Ishikawa (cell line): Measurements from ENCODE around the gene CKMT2.

ENCODE experiments used
- CEBPB ChIP-seq: IDR thresholded peaks from 2 replicates; pipeline ENCODE4 v1.6.1; 2012
- CREB1 ChIP-seq: IDR thresholded peaks from 2 replicates; pipeline ENCODE4 v1.6.1; 2012; ENCODE audit warnings: low read depth
- EGR1 ChIP-seq: IDR thresholded peaks from 2 replicates; pipeline ENCODE4 v1.6.1; 2012
- EP300 ChIP-seq: IDR thresholded peaks from 2 replicates; pipeline ENCODE4 v1.6.1; 2012; ENCODE audit warnings: borderline replicate concordance
- FOXM1 ChIP-seq: IDR thresholded peaks from 2 replicates; pipeline ENCODE4 v1.6.1; 2012; ENCODE audit warnings: low read depth, borderline replicate concordance
- MAX ChIP-seq: IDR thresholded peaks from 2 replicates; pipeline ENCODE4 v1.6.1; 2012
- NFIC ChIP-seq: IDR thresholded peaks from 2 replicates; pipeline ENCODE4 v1.6.1; 2012
- RAD21 ChIP-seq: IDR thresholded peaks from 2 replicates; pipeline ENCODE4 v1.6.1; 2012; ENCODE audit warnings: low read depth
- REST ChIP-seq: IDR thresholded peaks from 2 replicates; pipeline ENCODE4 v1.6.1; 2012; ENCODE audit warnings: low read depth, mild to moderate bottlenecking
- TAF1 ChIP-seq: IDR thresholded peaks from 2 replicates; pipeline ENCODE4 v1.6.1; 2012; ENCODE audit warnings: low read depth, mild to moderate bottlenecking
- TCF12 ChIP-seq: IDR thresholded peaks from 2 replicates; pipeline ENCODE4 v1.6.1; 2012; ENCODE audit warnings: low read depth
- TEAD4 ChIP-seq: IDR thresholded peaks from 2 replicates; pipeline ENCODE4 v1.6.1; 2012
- USF1 ChIP-seq: IDR thresholded peaks from 2 replicates; pipeline ENCODE4 v1.6.1; 2012
- YY1 ChIP-seq: IDR thresholded peaks from 2 replicates; pipeline ENCODE4 v1.6.1; 2012; ENCODE audit warnings: low read depth

- TF ChIP-seq RAD21 (no peak), CEBPB (no peak), TAF1 (no peak), FOXM1 (no peak), MAX (no peak), NFIC (no peak), USF1 (no peak), EGR1 (no peak), YY1 (no peak), TEAD4 (no peak), CREB1 (no peak), TCF12 (no peak), EP300 (no peak), REST (no peak)
Observed at GRCh38 chr5:81313686-81314085, 80.6 kb downstream of the CKMT2 start.
